ENCODE data around the gene ARHGAP22. TPM values are rescaled to one million over a fixed set of nuclear protein-coding genes. Genes with fewer than 3 reads are reported as not detected.
A peak's percentile ranks its signal among the peaks of the same experiment; 100 is the strongest.

The ARHGAP22 gene
- polyA plus RNA-seq, 1 experiment = 7.2 TPM

DNA sequence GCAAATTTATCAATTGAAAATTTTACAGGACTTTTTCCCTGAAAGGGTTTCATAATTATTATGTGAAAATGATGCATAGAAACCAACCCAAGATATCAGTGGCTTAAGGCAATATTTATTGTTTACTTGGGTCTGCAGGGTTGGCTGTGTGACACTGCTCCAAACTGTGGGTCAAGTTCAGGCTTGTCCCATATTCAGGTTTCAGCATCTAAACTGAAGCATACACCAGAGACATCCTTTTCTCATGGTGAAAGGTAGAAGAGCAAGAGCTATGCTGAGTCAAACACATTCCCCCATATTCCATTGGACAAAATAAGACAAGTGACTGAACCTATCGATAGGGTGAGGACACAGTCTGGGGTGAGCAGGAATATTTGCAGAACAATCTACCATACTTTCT lies 187.5 kb downstream of the ARHGAP22 start:
- no peak overlapping the region for H3K4me3 ChIP-seq (ENCODE audit: low read depth, low read length)
- H3K36me3 ChIP-seq (ENCODE audit: control insufficient read depth, insufficient read depth, low read length) = no peaks in the 10 kb centered on the region
- TF ChIP-seq, protein P1, sequence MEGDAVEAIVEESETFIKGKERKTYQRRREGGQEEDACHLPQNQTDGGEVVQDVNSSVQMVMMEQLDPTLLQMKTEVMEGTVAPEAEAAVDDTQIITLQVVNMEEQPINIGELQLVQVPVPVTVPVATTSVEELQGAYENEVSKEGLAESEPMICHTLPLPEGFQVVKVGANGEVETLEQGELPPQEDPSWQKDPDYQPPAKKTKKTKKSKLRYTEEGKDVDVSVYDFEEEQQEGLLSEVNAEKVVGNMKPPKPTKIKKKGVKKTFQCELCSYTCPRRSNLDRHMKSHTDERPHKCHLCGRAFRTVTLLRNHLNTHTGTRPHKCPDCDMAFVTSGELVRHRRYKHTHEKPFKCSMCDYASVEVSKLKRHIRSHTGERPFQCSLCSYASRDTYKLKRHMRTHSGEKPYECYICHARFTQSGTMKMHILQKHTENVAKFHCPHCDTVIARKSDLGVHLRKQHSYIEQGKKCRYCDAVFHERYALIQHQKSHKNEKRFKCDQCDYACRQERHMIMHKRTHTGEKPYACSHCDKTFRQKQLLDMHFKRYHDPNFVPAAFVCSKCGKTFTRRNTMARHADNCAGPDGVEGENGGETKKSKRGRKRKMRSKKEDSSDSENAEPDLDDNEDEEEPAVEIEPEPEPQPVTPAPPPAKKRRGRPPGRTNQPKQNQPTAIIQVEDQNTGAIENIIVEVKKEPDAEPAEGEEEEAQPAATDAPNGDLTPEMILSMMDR (IDR thresholded peaks at IDR 0.05; ENCODE audit: insufficient read depth, low read depth, low read length) = no peak
- DNase-seq (ENCODE audit: low read depth) = no peak
- POLR2A ChIA-PET = interaction anchor here (0.5 kb wide), 1 partner anchor 35 kb away, joined by 3 read pairs; no protein-coding TSS in a partner anchor
- H3K27me3 ChIP-seq (ENCODE audit: control insufficient read depth, insufficient read depth, low read length) = no peaks in the 10 kb centered on the region
- CTCF ChIA-PET = no interaction called here

DNA sequence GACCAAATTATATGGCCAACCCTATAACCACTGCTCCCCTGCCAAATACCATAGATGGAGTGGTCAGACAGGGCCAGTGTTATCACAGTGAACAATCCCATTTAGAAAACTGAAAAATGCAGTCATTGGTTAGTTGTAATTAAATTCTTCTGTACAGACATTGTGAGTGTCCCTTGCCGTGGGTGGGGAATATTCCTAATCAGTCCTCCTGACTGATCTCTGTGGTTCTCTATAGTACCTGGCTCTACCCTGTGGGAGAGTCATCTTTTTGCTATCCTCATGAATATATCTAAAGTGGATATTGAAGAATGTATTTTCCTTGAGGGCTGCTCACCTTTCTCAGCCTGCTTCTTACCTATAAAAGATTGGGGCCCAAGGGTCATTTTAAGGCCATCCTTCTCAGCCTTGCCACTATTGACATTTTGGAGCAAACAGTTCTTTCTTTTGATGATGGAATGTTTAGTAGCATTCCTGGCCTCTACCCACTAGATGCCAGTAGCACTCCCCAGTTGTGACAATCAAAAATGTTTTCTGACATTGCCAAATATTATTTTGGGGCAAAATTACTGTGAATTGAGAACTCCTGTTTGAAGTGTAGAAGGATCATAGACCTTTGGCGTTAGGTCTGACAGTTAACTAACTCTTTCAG lies 188.2 kb downstream of the ARHGAP22 start:
- ChIA-PET CTCF (interaction anchor here (1.0 kb wide), 1 partner anchor 8 kb away, joined by 3 read pairs; no protein-coding TSS in a partner anchor), POLR2A (no interaction called here)
- H3K4me3 ChIP-seq (ENCODE audit: low read depth, low read length) = no peak overlapping the region
- TF ChIP-seq, protein P1 (IDR thresholded peaks at IDR 0.05; ENCODE audit: insufficient read depth, low read depth, low read length) = 0 out of 2 replicates have a peak, but pooled peaks have one; percentile 2
- H3K27me3 ChIP-seq (ENCODE audit: control insufficient read depth, insufficient read depth, low read length) = no peaks in the 10 kb centered on the region
- DNase-seq (ENCODE audit: low read depth) = no peak
- H3K36me3 ChIP-seq (ENCODE audit: control insufficient read depth, insufficient read depth, low read length) = no peaks in the 10 kb centered on the region

DNA sequence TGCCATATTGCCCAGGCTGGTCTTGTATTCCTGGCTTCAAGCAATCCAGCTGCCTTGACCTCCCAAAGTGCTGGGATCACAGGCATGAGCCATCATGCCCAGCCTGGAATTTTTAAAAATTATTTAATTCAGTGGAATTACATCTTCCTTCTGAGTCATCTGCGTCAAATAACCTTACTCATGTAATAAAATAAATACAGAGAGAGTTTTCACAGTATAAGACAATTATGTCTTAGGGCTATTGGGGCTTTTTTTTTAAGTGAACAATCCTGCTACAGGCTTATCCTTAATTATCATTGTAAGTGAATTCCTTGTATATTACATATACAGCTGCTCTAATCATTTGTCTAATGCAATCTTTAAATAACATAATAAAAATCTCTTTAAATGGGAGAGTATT lies 190.1 kb downstream of the ARHGAP22 start:
- H3K36me3 ChIP-seq (ENCODE audit: control insufficient read depth, insufficient read depth, low read length) = no peaks in the 10 kb centered on the region
- DNase-seq (ENCODE audit: low read depth) = no peak
- CTCF ChIA-PET = no interaction called here
- H3K4me3 ChIP-seq (ENCODE audit: low read depth, low read length) = no peak overlapping the region
- no peaks in the 10 kb centered on the region for H3K27me3 ChIP-seq (ENCODE audit: control insufficient read depth, insufficient read depth, low read length)
- TF ChIP-seq, protein P1 (IDR thresholded peaks at IDR 0.05; ENCODE audit: insufficient read depth, low read depth, low read length) = no peak
- POLR2A ChIA-PET = no interaction called here

DNA sequence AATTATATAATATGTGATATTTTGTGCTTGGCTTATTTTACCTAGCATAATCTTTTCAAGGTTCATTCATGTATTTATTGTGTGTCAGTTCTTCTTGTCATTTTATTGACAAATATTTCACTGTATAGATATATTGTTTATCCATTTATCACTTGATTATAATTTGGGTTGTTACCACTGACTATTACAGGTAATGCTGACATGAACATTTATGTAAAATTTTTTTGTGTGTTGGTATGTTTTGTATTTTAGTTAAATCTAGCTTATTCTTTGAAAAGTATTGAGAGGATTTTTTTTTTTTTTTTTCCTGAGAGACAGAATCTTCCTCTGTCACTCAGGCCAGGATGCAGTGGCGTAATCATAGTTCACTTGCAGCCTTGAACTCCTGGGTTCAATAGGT lies 190.7 kb downstream of the ARHGAP22 start:
- POLR2A ChIA-PET = no interaction called here

DNA sequence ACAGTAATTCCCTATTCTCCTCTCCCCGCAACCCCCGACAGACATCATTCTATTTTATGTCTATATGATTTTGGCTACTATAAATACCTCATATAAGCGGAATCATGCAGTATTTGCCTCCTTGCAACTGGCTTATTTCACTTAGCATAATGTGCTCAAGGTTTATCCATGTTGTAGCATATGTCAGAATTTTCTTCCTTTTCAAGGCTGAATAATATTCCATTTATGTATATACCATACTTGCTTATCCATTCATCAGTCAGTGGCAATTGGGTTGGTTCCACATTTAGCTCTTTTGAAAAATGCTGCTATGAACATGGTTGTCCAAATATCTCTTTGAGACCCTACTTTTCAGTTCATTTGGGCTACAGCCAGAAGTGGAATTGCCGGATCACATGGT lies 191.9 kb downstream of the ARHGAP22 start:
- ChIA-PET CTCF (no interaction called here), POLR2A (no interaction called here)
- no peaks in the 10 kb centered on the region for H3K27me3 ChIP-seq (ENCODE audit: control insufficient read depth, insufficient read depth, low read length)
- TF ChIP-seq, protein P1 (IDR thresholded peaks at IDR 0.05; ENCODE audit: insufficient read depth, low read depth, low read length) = no peak
- no peak for DNase-seq (ENCODE audit: low read depth)
- no peak overlapping the region for H3K4me3 ChIP-seq (ENCODE audit: low read depth, low read length)
- no peaks in the 10 kb centered on the region for H3K36me3 ChIP-seq (ENCODE audit: control insufficient read depth, insufficient read depth, low read length)

More for the DNA sequence above, 190.7 kb downstream of the ARHGAP22 start:
- Histone ChIP-seq H3K27me3 (ENCODE audit: control insufficient read depth, insufficient read depth, low read length) (no peaks in the 10 kb centered on the region), H3K36me3 (ENCODE audit: control insufficient read depth, insufficient read depth, low read length) (no peaks in the 10 kb centered on the region), H3K4me3 (ENCODE audit: low read depth, low read length) (no peak overlapping the region)
- CTCF ChIA-PET = interaction anchor here (0.6 kb wide), 1 partner anchor 17 kb away, joined by 3 read pairs; no protein-coding TSS in a partner anchor
- TF ChIP-seq, protein P1 (IDR thresholded peaks at IDR 0.05; ENCODE audit: insufficient read depth, low read depth, low read length) = no peak
- DNase-seq (ENCODE audit: low read depth) = no peak

All from BJ (cell line).